Ramos (cell line): Measurements from ENCODE around the gene FCER2.

Source experiments
- in situ Hi-C: fragments of 300-500 bp; cut with MboI; formaldehyde crosslinking; loops from one replicate; pipeline ENCODE4 v1.14.3; 2022; ENCODE audit warnings: low sequenced_read_pairs; ENCODE audit not compliant: unreplicated experiment

Gene FCER2

DNA sequence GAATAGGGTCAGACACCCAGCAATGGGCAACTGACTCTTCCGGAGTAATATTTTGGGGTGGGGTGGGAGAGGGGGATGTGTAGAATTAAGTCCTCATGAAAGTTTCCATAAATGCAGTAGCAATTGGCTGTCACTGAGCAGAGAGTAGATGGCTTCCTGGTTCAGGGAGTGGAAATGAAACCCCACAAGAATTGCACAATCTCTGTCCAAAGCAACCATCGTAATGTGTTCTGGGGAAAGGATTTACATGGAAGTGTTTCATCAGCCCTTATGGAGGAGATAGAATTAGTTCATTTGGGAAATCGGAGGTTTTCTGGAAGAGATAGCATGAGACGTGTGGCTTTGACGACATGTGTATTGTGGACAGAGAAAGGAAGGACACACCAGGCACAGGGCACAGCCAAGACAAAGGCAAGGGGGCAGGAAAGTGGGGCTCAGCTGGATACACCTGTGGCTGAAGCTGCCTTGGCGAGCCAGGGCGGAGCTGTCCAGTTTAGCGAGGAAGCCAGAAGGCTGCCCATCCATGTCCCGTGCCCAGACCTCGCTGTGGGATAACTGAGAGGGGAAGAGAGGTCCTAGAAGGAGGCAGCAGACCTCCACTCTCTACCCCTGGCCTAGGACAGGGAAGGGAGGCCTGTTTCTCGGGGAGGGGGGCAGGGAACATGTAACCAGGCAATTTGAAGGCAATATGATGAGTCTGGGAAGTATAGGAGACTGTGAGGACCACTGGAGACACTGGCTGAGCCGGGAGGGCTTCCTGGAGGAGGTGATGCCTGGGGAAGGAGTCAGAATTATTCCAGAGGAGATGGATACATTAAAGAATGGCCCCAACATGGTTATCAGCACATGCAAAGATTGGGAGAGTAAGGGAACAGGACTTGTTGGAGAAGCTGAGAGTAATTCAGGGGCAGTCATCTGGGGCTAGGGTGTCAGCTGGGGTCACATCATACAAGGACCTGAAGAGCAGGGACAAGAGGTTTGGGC lies 32.6 kb upstream of the FCER2 start:
- in situ Hi-C loops, result no loop called here

DNA sequence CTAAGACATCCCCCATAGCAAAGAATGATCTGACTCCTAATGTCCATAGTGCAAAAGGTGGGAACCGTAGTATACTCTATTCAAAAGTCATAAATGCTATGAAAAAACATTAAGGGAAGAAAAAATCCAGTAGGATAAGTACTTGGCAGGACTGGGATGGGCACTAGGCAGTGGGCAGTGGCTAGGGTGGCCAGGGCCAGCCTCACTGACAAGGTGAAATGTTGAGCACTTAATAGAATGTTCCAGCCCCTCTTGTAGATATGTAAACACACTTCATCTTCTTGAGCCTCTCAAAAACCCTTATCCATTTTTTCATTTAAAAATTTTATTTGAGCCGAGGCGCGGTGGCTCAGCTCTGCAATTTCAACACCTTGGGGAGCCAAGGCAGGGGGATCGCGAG lies 31.4 kb upstream of the FCER2 start:
- in situ Hi-C loops, result no loop called here

DNA sequence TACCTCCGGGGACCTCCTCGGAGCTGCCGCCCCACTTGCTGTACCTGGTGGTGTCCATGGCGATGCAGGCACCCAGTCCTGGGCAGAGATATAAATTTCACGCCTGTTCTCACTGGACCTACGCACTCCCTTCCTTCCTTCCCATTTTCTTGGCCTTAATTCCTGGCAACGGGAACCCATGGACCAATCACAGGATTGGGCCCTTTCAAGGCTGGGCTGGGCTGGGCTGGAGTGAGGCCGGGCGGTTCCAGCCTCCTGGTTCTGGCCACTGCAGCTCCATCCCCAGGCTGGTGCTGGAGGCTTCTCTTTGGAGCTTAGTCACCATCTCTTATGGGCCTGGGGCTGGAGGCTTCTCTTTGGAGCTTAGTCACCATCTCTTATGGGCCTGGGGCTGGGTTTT lies 30.1 kb upstream of the FCER2 start, which contains the start of gene CLEC4G:
CLEC4G (minus strand) TSS at position 66 of the 400 bp plus-strand sequence; CDS start at position 58, 8 bp downstream.
- in situ Hi-C loops, result no loop called here

DNA sequence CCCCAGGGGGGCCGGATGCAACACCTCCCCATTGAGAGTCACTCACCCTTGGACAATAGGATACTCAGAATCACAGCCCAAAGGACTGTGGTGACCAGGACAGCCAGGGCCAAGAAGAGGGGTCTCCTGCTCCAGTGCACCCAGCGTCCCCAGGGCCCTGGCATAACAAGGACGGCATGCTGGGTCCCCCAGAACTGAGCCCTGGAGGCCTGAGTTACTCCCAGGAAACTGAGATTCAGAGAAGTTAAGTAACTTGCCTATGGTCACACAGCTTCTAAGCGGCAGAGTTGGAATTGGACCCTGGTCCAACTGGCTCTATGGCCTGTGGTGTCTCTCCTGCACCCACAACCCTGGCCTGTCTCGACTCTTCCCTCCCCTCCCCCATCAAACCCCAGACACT lies 29.7 kb upstream of the FCER2 start:
- in situ Hi-C loops, result no loop called here

DNA sequence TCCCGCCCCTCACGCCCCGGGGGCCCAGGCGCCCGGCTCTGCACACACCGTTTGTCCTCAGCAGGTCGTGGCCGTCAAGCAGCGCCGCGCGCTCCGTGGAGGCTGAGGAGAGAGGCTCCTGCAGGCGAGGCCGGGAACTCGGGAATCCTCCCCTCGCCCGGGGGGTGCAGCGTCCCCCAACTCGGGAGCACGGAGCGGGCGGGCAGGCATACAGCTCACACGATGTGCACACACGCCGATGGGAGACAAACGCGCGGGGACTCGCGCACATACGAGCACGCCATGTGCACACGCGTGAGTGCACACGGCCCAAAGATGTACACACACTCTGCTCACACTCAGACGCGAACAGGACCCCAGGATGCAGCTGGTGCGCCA lies 29.3 kb upstream of the FCER2 start:
- in situ Hi-C loops, result no loop called here

DNA sequence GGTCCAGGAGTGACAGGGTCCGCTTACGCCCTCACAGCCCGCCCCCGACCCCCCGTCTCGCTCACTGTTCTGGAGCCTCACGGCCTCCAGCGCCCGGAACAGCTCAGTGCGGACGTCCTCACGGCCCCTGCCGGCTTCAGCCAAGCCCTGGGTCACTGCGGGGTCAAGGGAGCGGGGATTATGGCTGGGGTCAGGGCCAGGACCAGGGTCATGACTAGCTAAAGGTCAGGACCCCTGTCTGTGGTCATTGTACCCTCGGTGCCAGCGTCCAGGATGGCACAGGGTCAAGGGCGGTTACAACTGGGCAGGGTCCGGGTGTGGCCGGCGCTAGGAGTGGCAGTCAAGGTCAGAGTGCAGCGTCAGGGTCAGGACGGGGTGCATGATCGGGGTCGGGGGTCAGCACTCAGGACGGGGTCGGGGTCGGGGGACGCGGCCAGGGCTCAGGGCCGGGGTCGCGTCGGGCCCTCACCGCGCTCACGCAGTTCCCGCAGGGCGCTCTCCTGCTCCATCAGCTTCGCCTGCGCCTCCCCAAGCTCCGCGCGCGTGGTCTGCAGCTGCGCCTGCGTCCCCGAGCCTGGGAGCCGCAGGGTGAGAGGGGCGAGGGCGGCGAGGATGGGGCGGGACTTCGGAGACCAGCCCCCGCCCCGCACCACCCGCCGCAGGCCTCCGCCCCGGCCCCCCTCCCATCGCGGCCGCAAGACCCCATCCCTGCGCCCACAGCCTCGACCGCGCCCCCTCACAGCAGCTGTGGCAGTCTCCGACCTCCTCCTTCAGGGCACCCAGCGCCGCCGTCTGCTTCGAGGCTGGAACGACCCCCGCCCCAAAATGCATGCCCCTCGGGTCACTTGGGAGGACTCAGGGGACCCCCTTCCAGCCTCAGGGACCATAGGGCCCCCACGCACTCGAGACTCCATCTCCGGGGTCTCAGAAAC lies 28.6 kb upstream of the FCER2 start:
- in situ Hi-C loops, result no loop called here

DNA sequence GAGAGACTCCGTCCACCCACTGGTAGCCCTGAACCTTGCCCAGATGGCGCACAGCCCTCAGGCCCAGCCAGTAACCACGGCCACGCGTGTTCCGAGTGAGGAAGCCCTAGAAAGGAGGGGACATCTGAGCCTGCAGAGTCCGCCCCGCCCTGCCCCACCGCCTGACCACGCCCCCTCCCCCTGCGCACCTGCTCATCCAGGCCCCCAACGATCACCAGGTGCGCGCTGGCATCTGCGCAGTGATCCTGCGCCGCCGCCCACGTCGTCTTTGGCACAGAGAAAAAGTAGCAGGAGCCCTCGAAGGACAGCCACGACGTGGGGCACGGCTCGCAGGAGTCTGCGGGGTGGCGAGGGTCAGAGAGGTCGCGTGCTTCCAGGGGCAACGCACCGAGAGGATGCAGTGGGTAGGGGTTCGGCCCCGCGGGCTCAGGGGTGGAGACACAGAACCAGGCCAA lies 27.9 kb upstream of the FCER2 start:
- in situ Hi-C loops, result no loop called here

DNA sequence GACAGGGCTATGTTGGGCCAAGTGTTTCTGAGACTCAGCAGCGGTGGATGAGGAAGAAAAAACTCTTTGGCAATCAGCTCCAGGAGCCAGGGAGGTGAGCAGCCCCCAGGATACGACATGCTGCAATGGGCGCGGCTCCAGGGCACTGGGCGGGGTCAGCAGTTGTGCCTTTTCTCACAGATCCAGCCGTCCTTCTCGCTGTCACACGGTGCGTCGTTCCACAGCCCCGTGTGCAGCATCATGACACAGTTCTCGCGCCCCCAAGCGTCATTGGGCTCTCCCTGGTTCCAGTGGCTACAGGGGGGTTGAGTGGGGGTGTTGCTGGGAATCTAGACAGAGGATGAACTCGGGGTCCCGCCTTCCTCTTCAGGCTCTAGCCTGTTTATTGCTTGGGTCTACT lies 27.3 kb upstream of the FCER2 start:
- in situ Hi-C loops, result no loop called here

DNA sequence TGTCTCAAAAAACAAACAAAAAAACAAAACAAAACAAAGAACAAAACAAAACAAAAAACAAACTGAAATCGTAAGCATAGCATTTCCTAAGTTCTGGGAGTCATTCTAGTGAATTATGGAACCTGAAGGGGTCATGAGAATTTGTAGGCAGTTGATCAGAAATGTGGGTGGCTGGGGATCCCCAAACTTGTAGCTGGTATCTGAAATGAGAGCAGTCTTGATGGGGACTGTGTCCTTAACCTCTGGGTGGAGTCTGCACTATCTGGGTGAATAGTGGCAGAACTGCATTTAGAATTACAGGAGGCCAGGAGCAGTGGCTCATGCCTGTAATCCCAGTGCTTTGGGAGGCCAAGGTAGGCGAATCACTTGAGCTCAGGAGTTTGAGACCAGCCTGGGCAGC lies 23.9 kb upstream of the FCER2 start:
- in situ Hi-C loops, result no loop called here

DNA sequence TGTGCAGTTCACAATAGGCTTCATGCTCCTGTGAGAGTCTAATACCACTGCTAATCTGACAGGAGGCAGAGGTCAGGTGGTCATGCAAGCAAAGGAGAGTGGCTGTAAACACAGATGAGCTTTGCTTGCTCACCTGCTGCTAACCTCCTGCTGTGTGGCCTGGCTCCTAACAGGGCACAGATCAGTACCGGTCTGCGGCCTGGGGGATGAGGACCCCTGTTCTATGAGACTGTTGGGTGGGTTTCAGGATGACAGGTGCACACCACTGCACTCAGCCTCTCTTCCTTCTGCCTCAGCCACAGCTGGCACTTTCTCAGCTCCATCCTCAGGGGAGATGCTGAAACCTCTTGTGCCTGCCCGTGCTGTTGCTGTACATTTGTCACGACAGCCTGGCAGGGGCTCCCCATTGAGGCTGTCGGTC lies 20.3 kb upstream of the FCER2 start:
- in situ Hi-C loops, result no loop called here

DNA sequence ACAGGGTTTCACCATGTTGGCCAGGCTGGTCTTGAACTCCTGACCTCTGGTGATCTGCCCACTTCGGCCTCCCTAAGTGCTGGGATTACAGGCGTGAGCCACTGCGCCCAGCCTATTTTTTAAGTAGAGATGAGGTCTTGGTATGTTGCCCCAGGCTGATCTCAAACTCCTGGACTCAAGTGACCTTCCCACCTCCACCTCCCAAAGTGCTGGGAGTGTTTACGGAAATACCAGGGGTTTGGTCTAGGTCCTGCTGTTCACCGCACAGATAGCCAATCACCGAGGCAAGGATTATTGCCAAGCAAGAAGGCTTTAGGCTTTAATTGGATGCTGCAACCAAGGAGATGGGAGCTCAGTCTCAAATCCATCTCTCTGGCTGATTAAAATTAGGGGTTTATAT lies 18.4 kb upstream of the FCER2 start:
- in situ Hi-C loops, result no loop called here

DNA sequence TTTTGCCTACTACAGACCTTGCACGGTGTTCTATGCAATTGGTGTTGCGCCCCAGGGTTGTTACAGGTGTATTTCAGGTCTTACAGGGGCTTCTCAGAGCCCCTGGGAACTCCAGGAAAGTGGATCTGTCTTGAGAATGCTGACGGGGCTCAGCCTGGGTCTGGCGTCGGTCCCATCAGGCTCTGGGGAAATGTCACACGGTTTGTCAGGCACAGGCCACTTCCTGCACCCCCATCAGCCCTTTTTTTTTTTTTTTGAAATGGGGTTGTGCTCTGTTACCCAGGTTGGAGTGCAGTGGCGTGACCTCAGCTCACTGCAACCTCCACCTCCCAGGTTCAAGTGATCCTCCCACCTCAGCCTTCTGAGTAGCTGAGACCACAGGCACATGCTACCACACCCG lies 16.7 kb upstream of the FCER2 start:
- in situ Hi-C loops, result no loop called here

DNA sequence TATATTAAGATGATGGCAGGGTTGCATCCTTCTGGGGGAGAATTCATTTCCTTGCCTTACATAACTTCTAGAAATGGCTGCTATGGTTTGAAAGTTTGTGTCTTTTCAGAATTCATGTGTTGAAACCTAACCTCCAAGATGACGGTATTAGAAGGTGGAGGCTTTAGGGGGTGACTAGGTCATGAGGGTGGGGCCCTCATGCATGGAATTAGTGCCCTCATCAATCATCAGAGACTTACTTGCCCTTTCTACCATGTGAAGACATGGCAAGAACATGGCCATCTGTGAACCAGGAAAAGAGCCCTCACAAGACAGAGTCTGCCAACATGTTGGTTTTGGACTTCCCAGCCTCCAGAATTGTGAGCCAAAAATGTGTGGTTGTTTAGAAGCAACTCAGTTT lies 14.8 kb upstream of the FCER2 start:
- in situ Hi-C loops, result no loop called here

DNA sequence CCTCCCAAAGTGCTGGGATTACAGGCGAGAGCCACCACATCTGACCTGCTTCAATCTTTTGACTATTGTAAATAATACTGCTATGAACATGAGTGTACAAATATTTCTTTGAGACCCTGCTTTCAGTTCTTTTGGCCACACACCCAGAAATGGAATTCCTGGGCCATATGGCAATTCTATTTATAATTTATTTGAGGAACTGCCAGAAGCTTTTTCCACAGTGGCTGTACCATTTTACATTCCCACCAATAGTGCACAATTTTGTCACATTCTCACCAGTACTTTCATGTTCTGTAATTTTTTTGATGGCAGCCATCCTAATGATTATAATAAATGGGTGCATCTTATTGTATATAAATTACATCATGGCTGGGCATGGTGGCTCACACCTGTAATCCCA lies 13.7 kb upstream of the FCER2 start:
- in situ Hi-C loops, result no loop called here

DNA sequence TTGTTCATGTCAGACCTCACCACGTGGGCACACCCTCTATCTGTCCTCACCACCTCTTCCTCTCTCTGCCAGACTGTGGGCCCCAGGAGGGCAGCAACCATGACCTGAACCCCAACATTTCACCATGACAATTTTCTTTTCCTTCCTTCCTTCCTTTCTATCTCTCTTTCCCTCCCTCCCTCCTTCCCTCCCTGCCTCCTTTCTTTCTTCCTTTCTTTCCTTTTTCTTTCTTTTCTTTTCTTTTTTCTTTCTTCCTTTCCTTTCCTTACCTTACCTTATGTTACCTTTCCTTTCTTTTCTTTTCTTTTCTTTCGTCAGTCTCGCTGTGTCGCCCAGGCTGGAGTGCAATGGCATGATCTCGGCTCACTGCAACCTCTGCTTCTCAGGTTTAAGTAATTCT lies 8.7 kb upstream of the FCER2 start:
- in situ Hi-C loops, result no loop called here

DNA sequence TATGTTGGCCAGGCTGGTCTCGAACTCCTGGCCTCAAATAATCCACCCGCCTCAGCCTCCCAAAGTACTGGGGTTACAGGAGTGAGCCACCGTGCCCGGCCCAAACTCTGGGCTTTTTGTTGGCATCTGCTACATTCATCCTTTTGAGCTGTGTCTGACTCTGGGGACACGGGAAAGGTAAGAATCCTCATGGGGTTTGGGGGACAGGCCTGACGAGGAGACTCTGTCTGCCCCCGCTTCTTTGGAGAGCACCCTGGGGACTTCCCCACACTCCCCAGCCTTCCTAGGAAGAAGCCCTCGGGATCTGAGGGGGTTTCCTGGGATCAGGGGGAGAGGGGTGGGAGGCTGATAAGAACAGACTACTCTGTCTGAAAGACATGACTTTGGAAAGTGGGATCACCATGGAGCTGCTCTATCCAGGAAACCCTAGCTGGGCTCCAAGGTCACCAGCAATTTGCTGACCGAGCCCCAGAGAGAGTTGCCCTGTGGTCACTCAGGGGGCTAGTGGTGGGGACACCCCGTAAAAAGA lies 8.1 kb upstream of the FCER2 start:
- in situ Hi-C loops, result no loop called here

DNA sequence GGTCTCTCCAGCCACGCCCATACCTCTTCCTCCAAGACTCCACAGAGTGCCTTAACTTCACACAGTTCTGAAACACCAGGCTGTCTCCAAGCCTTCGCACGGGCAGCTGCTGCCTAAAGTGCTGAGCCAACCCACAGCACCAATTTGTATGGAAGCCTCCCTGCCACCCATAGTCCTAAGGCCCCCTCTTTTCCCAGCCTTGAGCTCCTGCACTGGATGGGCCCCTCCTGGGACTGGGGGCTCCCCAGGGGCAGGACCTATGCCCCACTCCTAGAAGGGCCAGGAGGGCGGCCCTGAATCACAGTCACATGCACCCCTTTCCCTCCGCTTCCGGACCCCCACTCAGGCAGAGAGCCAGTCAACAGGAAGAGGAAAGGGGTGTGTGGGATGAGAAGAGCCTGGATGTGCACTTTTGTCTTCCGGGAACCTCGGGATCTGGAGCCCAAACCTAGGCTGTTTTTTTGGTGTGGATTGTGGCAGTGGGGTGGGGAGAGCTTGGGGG lies 5.1 kb upstream of the FCER2 start:
- in situ Hi-C loops, result no loop called here

DNA sequence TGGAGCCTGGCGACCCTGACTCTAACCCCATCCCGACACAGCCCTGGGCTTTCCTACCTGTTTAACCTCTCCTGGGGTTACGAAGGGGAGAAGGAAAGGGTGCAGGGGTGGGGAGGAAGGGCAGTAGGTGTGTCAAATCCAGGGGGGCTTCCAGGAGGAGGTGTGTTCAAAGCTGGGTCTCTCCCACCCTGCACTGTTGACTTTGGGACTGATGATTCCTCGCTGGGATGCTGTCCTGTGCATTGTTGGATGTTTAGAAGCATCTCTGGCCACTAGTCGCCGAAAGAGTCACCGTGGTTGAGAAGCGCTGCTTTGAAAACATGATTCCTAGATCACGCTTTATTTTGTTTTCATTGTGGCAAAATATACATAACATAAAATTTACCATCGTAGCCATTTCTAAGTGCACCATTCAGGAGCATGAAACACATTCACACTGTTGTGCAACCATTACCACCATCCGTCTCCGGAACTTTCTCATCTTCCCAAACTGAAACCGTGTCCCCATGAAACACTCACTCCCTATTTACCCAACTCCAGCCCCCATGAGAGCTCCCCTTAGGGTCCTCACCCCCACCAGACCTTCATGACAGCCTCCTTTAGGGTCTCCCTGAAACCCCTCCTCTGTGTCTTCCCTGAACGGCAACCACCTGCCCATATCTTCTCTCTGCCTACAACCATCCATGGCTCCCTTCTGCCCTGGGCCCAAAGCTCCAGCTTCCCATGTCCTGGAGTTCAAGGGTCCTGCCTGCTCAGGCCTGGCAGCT lies 4.4 kb upstream of the FCER2 start:
- in situ Hi-C loops, result no loop called here

DNA sequence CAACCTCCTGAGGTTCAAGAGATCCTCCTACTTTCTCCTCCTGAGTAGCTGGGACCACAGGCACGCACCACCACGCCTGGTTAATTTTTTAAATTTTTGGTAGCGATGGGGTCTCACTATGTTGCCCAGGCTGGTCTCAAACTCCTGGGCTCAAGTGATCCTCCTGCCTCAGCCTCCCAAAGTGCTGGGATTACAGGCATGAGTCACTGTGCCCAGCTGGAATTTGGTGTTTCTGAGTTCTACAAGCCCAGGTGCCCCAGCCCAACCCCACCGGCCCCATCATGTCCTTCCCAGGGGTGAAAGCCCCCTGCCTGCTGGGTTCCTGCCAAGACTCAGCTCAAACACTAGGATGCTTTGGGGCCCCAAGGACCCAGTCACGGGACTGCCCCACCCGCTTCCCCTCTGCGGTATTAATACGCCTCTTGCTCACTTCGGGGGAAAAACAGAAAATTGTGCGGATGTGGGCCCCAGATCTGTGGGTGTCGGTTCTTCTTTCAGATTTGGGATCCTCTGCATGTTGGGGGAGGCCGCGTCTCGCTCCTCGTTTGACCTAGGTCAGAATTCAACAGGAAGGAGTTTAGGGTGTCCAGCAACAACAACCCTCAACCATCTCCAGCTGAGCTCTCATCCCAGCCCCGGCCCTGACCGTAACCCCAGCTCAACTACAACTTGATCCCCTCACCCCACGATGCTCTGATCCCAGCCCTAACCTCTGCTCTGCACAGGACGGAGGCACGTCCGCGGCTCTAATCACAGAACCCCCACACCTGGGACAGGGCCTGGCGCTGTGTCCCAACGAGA lies 3.7 kb upstream of the FCER2 start:
- in situ Hi-C loops, result no loop called here
